ENCODE data around the gene PPP1R3G.
"Not testable (repeated sequence)": the region's sequence is repeated elsewhere in the genome, so short reads cannot be mapped to it uniquely, and the experiment has no call there.

PPP1R3G gene

GRCh38 chr6:5096482-5096881 is 11.3 kb downstream of the PPP1R3G start:
- DNase-seq = no peak

- DNase-seq = no peak
These were observed 13.5 kb downstream of the PPP1R3G start for GRCh38 chr6:5098501-5099270.

GRCh38 chr6:5099537-5099936 is 14.4 kb downstream of the PPP1R3G start:
- DNase-seq = no peak

GRCh38 chr6:5100806-5101205 is 15.7 kb downstream of the PPP1R3G start:
- DNase-seq = no peak

GRCh38 chr6:5102267-5102970 is 17.3 kb downstream of the PPP1R3G start:
- DNase-seq = no peak

- DNase-seq = no peak
These were observed 18.1 kb downstream of the PPP1R3G start for GRCh38 chr6:5103250-5103649.

GRCh38 chr6:5104667-5105066 is 19.5 kb downstream of the PPP1R3G start:
- DNase-seq = no peak

GRCh38 chr6:5105146-5105545 is 20.0 kb downstream of the PPP1R3G start:
- DNase-seq = no peak

GRCh38 chr6:5107341-5107740 is 22.2 kb downstream of the PPP1R3G start:
- no peak for DNase-seq

- no peak for DNase-seq
These were observed 22.9 kb downstream of the PPP1R3G start for GRCh38 chr6:5108068-5108467.

GRCh38 chr6:5108536-5109150 is 23.5 kb downstream of the PPP1R3G start:
- no peak for DNase-seq

GRCh38 chr6:5109436-5109835 is 24.3 kb downstream of the PPP1R3G start:
- DNase-seq = no peak

- no peak for DNase-seq
These were observed 25.1 kb downstream of the PPP1R3G start for GRCh38 chr6:5110246-5110645.

GRCh38 chr6:5111626-5112025 is 26.5 kb downstream of the PPP1R3G start:
- no peak for DNase-seq

GRCh38 chr6:5112066-5112799 is 27.1 kb downstream of the PPP1R3G start:
- no peak for DNase-seq

- no peak for DNase-seq
These were observed 28.0 kb downstream of the PPP1R3G start for GRCh38 chr6:5113096-5113495.

- no peak for DNase-seq
These were observed 30.0 kb downstream of the PPP1R3G start for GRCh38 chr6:5115168-5115567.

GRCh38 chr6:5116243-5116991 is 31.3 kb downstream of the PPP1R3G start:
- no peak for DNase-seq

GRCh38 chr6:5119090-5119951 is 34.2 kb downstream of the PPP1R3G start:
- no peak for DNase-seq

- no peak for DNase-seq
These were observed 34.9 kb downstream of the PPP1R3G start for GRCh38 chr6:5120011-5120410.

- not testable (repeated sequence) for DNase-seq
These were observed 35.4 kb downstream of the PPP1R3G start for GRCh38 chr6:5120543-5120942.

GRCh38 chr6:5121479-5121878 is 36.3 kb downstream of the PPP1R3G start:
- DNase-seq = no peak
